Tongue (tissue), 2 donors: ENCODE measurements around the gene ARHGAP10. TPM values are rescaled to one million over a fixed set of nuclear protein-coding genes. Genes with fewer than 3 reads are reported as not detected.
"Not testable (repeated sequence)": the region's sequence is repeated elsewhere in the genome, so short reads cannot be mapped to it uniquely, and the experiment has no call there.

Source experiments
- DNase-seq: peaks from one replicate; pipeline ENCODE4 v3.0.0-alpha.2; 2015
- total RNA-seq: library from RNA; depleted of rRNA; stranded (reverse); fragments of >200 nt; gene quantifications from one replicate; pipeline ENCODE4 v1.2.3, GENCODE V29; 2014

Gene ARHGAP10
- total RNA-seq, 1 donor from 2014 or later: 87.4 TPM

DNA sequence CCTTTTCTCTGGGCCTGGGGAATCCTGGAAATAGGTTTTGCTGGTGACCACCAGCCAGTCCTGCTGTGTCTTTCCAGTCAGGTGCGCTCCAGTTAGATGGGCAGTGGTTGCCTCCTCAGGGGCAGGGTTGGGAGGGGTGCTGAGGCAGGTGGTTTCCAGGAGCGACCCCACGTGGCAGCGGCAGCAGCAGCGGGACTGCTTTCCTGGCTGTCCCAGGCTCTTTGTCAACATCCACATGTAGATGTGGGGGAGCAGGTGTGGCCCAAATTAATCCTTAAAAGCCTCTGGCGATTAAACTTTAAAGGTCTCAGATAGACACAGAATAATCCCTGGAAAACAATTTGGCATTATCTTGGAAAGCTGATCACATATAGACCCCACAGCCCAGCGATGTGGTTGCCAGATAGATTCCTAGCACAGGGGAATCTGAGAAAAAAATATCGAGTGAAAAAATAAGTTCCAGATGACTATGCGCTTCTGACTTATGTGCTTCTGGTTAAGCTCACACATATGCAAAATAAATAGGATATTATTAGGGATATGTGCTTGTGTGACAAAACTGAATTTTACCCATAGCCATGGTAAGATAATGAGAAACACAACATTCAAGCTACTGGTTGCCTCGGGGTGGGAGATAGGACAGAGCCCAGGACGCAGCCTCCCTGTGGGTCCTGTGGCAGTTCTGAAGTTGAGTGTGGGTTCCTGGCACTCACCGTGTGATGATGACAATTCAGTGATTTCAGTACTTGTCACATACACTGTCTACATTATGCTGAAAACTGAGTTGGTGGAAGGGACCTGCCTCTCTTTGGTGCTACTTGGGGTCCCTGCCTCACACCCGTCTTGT lies 336.4 kb downstream of the ARHGAP10 start:
- DNase-seq: peak; percentile 46

DNA sequence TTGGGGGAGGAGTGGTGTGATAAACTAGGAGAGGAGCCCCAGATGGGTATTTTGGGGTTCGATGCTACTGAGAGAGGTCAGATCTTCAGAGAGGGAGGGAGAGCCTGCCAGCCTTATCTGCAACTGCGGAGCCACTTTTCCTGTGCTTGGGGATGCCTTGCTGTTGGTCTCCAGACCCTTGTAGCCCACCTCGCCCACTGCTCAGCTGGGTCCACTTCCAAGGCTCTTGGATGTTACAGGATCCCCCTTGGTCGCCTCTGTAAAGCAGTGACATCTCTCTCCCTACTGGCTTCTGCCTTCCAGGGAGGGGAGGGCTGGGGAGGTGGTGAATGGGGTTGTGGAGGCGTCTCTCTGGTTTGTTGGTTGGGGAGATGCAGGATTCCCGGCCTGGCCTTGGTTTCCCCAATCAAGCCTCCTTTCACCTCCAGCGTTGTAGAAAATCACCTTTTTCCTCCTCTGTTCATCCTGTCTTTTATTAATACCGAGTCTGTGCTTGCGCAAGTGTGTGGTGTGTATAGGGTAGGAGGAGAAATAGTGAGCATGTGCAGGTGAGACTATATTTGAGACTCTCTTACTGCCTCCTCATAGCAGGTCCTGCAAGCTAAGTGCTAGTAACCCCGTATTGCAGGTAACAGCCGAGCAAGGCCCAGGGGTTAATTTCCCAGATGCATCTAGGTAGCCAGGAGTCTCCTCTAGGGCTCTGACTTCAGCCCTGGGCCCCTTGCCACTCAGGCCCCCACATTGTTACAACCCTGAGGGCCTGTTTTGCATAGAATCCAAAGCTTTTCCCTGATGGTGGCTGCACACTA lies 337.4 kb downstream of the ARHGAP10 start:
- no peak for DNase-seq

DNA sequence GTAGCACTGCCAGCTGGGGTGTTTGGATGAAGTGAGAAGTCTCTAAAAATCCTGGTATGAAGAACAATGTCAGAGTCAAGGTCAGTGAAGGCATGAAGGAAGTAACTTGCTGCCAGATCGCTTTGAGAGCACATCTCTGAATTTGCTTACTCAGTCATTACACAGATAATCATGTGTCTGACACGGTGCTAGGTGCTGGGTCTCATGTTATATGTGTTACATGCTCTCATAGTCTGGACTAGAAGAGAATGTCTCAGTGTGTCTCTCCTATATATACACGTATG lies 337.9 kb downstream of the ARHGAP10 start:
- no peak for DNase-seq

DNA sequence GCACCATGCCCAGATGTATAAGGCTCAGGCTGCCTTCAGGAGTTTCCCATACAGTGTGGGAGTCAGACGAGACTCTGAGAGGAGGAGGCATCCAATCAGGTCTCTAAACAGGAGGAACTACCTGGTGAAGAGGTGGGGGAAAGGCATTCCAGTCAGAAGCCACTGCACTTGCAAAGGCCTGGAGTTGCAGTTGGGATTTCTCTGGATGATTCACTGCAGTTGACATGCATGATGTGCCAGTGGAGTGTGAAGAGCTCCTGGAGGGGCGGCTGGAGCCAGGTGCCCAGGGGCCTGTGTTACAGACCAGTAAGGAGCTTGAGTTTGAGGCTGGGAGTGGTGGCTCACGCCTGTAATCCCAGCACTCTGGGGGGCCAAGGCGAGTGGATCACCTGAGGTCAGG lies 339.1 kb downstream of the ARHGAP10 start:
- no peak for DNase-seq

DNA sequence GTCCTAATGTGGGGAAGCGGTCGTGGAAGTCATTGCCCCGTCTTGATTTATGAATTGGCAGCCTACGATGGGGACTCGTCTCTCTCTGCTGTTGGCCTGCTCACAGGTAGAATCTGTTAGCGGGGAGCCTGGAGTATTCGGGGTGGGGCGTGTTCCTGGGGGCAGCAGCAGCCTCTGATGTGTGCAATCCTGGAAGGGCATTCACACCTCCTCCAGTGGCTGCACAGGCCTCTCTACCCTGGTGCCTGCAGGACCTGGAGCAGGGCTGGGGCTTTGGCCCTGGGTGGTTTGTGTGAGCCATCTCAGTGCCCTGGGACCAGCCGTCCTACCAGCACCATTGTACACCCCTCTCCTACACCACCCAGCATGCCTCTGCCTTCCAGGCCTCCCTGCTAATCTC lies 340.9 kb downstream of the ARHGAP10 start:
- DNase-seq: no peak

DNA sequence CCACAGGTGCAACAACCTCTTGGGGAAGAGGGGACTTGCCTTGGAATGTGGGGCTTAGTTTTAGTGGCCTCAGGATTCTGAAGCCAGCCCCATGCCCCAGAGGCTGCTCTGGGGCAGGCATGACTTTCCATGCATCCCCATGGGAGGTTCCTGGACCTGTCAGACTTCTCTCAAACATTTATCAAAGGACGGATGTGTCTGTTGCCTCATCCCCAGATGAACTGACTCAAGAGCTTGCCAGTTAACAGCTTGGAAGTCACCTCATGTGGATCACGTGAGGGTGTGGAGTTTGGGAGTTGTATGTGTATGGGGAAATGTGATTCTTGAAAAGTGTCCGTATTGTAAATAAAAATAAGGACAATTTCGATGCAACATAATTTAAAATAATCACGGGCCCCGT lies 341.5 kb downstream of the ARHGAP10 start:
- no peak for DNase-seq

DNA sequence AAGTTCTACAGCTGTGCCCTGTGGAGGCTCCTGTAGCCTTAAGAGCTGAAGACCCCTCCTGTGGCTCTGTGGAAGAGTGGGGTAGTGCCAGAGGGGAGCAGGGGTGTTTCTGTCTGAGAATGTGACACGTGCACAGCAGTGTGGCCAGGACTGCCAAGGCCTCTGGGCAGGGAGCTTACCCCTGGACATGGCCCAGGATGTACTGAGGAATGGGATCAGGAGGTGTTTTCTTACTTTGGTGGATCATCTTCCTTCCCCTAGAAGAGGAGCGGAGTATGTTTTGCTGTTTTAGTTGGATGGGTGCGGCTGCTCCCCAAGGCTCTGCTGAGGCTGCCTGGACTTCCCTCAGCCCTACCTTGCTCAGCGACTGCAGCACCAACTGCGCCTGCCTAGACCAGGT lies 342.6 kb downstream of the ARHGAP10 start:
- DNase-seq: no peak

DNA sequence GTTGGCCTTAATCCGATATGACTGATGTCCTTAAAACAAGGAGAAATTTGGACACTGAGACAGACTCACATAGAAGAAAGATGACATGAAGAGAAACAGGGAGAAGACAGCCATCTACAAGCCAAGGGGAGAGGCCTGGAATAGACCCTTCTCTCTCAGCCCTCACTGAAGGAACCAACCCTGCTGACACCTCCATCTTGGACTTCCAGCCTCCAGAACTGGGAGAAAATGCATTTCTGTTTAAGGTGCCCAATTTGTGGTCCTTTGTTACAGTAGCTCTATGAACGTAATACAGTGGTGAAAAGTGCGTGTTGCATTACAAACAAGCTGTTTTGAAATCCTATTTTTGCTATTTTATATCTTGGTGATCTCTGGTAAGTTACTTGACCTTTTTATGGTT lies 343.6 kb downstream of the ARHGAP10 start:
- no peak for DNase-seq

DNA sequence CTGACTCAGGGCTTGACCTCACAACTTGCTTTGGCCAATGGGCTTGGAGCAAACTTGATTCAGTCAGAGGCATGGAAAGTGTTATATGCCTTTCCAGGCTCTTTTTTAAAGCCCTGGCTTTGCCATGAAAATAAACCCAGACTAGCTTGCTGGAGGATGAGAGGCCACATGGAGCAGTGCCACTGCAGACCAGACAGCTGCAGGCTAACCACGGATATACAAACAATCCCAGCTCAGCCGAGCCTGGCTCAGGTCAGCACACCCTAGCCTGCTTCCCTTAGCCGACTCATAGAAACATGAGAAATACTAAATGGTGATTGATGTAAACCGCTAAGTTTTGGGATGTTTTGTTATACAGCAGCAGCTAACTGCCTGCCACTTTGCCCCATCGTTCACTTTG lies 345.1 kb downstream of the ARHGAP10 start:
- DNase-seq: no peak

DNA sequence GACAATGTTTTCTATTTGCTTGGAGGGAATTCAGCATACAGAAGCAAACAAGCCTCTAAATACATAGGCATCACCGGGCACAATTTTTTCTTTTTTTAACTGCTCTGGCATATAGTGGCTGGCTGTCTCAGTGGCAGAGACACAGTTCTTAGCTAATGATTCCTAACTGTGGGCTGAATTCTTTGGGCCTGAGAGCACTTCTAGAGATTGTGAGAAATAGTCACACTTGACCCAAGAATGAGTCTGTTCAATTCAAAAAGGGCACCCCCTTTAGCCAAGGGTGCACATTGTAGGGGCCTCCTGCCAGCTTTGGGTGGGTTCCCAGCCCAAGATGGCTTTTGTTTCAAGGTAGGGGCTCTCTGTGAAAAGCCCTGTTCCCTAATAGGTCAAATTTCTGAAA lies 345.7 kb downstream of the ARHGAP10 start:
- no peak for DNase-seq

DNA sequence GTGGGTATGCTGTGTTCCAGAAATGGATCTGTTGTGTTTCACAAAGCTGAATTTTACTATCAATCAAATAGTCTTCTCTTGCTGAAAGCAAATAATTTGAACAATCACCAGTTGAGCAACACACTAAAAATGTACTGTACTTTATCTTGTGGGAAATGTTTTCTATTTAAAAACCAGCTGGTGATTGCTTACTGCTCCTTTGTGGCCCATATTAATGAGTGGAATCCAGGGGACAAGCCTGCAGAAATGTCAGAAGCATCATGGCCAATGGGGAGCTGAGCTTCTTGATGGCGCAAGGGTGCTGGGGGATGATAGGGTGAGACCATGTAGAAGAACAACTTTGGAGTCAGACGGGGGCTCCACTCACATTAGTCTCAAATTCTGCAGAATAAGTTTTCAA lies 346.2 kb downstream of the ARHGAP10 start:
- no peak for DNase-seq

DNA sequence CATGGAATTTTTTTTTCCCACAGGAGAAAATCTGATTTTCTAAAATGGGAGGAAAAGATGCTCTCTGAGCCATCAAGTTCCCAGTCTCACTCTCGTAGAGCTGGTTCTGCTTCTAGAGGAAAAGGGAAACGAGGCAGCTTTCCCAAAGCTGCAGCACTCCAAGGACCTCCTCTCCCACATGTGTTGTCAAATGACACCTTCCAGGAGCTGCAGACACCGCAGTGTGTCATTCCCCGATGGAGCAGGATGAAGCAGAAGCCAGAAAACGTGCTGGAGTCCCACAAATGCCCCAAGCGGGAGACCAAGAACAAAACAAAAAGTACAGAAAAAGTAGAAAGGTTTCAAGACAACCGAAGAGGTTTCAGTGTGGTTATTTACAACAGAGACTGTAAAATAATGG lies 348.1 kb downstream of the ARHGAP10 start:
- DNase-seq: peak; percentile 39

DNA sequence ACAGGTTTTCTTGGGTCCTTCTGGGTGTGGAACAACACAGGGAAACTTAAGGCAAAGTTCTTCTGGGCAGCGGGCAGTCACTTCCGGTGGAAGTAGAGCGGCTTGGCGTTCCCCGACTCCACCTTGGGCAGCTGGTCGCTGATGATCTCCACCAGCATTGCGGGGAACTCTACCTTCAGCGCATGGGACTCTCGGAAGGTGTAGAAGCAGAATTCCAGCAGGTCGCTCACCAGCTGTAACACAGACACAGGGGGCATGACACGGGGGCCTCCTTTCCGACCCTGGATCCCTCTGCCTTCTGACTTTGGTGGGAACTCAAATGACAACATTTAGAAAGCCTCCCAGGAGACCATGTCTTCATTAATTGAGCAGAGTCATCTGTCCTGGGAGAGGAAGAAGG lies 349.4 kb downstream of the ARHGAP10 start:
- DNase-seq: no peak

DNA sequence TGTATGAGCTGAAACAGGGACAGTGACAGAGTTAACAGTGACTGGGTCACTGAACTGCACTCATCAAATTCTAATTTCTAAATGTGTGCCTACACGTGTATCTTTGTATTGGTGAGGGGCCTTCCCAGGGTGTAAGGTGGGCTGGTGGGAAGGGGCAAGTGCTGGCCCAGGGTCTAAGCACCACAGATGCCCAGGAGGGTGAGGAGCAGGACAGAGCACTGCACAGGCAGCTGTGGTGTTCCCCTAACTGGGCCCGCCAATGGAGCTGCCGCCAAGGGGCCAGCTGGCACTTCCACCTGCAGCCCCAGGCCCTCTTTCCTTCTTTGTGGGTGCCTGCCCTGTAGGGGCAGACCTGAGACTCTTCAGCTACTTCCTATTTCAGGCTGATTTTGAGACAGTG lies 349.9 kb downstream of the ARHGAP10 start:
- DNase-seq: no peak

DNA sequence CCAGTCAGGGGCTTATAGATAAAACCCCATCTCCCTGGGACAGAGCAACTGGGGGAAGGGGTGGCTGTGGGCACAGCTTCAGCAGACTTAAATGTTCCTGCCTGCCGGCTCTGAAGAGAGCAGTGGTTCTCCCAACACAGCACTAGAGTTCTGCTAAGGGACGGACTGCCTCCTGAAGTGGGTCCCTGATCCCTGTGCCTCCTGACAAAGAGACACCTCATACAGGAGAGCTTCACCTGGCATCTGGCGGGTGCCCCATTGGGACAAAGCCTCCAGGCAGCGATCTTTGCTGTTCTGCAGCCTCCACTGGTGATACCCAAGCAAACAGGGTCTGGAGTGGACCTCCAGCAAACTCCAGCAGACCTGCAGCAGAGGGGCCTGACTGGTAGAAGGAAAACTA lies 351.2 kb downstream of the ARHGAP10 start:
- not testable (repeated sequence) for DNase-seq

DNA sequence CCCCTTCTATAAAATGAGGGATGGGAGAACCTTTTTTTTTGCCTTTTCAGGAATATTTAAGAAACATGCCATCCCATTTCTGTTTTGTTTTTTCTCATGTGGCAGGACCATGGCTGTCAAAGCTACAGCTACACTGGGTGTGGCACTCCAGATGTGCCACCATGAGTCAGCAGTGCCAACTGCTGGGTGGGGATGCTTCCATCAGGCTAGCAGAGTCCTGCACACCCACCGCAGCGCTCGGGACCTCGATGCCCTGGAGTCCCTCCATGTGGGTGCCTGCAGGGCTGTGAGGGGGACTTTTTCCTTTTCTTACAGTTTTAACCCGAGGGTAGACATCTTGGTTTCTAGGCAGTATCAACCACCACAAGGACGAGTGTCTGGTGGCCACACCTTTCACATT lies 357.7 kb downstream of the ARHGAP10 start:
- DNase-seq: no peak

DNA sequence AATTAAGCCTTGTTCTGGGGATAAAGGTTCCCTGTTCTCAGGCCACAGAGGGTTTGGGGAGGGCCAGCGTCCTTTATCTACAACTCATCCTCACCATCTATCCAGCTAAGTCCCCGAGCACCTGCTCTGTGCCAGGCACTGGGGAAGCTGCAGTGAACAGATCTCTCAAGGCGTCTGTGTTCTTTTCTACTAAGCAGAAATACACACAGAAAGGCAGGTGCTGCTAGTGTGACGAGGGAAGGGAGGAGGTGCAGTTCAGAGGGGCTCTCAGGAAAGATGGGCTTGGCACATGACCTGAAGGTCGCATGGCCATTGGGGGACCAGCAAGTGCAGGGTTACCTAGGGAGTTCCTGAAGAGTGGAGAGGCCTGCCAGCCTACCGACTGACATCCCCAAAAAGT lies 358.1 kb downstream of the ARHGAP10 start:
- no peak for DNase-seq

DNA sequence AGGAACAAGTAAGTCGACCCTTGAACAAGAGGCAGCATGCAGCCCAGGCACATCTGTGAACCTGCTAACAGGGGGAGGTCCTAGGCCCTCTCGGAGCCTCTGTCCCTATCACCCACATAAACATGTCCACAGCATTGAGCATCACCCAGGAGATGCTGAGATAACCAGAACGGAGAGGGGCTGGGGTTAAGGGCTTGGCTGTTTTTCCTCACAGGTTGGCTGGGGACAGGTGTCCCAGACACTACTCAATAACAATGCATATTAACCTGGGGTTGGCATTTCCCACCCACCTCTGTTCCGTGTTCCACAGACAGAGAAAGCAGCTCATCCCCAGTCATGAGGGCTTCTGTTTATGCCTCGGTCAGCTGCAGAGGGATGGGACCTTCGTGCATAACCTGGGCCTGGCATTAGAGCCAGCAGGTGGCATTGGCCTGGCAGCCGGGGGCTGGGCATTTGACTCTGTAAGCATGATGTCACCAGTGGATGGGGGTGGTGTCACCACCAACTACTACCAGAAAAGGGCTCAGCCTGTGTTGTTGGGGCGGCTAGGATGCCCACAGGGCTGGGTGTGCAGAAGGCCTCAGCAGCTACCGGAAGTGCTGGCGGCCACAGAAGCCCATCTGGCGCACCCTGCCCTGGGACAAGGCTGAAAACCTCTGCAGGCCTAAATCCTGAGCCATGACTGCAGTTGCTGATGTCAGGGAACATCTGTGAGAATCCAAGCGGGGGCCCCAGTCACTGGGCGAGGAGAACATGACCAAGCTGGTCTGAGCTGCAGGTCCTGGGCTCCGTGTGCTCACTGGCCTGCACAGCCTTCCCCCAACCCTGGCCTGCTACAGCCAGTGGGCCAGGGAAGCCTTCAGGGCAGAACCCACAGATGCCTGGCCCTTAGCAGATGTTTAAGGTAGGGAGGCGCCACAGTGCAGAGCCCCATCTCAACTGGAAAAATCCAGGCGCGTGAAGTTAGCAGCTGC lies 358.9 kb downstream of the ARHGAP10 start:
- DNase-seq: no peak

DNA sequence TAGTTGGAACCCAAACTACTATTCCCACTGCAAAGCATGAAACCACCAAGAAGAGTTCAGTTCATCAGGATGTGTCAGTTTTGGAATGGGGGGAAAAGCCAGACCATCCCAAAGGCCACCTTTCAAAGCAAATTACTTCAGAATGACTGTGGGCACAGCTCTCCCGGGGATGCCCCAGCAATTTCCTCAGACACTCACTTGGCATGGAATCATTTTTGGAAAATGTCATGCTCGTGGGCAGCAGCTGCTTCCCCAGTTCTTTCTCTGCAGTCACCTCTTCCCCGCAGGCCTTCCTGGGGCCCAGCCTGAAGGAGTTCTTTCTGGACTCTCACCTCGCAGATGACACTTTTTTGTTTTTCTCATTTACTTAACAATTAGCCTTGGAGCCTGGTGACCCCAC lies 360.0 kb downstream of the ARHGAP10 start:
- DNase-seq: no peak

DNA sequence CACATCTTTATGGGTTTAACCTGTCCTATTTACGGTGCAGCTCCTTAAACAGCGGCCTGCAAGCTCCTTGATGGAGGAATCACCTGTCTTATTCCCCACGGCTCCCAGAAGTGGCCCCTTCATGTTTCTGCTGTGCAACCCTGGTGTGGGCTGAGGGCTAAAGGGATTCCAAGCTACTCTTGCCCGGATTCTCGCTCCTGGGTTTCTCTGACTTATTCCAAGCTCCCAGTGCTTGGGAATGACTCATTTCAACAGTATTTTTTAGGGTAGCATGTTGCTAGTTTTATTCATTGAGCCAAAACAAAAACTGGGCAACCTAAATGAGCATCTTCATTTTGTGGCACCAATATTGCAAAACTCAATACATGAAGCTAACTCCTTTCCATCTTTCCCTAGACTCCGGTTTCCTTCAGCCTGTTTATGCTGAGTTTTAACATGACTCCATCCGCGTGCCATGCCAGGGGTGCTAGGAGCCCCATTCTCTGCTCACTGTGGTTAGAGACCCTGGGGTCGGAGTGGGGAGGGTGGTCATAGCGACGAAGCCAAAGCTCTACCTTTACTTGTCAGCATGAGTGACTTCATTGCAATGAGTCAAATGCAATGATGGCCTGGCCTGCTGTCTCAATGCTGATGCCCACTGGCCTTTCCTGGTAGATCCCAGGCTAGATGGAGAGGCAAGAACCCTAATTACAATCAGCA lies 360.6 kb downstream of the ARHGAP10 start:
- DNase-seq: no peak

DNA sequence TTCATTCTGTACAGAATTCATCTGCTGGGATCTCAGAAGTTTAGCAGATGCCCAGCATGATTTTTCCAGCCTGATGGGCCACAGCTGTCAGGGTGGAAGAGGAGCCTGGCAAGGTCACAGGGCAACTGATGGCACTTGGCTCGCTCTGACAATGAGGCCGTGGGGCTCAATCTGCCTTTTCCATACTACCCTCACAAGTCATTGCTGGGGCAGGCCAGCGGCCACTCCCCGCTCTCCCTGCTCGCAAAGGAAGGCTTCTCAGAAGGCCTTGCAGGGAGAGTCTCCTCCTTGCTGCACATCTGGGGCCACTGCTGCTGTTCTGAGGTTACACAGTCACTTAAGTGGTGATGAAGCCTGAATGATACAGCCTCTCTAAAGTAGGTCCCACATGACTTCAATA lies 361.2 kb downstream of the ARHGAP10 start:
- no peak for DNase-seq

DNA sequence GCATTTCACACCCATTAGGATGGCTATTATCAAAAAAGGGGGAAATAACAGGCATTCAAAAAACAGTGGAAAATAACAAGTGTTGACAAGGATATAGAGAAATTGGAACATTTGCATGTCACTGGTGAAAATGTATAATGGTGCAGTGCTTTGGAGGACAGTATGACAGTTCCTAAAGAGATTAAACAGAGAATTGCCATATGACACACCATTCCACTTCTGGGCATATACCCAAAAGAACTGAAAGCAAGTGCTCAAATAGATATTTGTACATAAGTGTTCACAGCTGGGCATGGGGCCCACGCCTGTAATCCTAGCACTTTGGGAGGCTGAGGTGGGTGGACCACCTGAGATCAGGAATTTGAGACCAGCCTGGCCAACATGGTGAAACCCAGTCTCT lies 362.3 kb downstream of the ARHGAP10 start:
- no peak for DNase-seq
